GM12875 (cell line): ENCODE measurements around the gene SRA1.
"Not testable (repeated sequence)": the region's sequence is repeated elsewhere in the genome, so short reads cannot be mapped to it uniquely, and the experiment has no call there.

Source experiments
- H3K4me3 ChIP-seq: one replicate; pipeline ENCODE4 v1.5.1; 2011; ENCODE audit warnings: low read depth, low read length, control low read depth
- CTCF ChIP-seq: IDR thresholded peaks from 2 replicates; pipeline ENCODE4 v1.5.1; 2011; ENCODE audit warnings: low read depth, mild to moderate bottlenecking, control low read depth, inconsistent platforms, low read length, moderate library complexity, borderline replicate concordance; ENCODE audit not compliant: insufficient read depth

Gene SRA1

GRCh38 chr5:140587495-140587894, 30.2 kb upstream of the SRA1 start:
- H3K4me3 ChIP-seq, result no peak overlapping the region
- no peak for TF ChIP-seq CTCF

DNA sequence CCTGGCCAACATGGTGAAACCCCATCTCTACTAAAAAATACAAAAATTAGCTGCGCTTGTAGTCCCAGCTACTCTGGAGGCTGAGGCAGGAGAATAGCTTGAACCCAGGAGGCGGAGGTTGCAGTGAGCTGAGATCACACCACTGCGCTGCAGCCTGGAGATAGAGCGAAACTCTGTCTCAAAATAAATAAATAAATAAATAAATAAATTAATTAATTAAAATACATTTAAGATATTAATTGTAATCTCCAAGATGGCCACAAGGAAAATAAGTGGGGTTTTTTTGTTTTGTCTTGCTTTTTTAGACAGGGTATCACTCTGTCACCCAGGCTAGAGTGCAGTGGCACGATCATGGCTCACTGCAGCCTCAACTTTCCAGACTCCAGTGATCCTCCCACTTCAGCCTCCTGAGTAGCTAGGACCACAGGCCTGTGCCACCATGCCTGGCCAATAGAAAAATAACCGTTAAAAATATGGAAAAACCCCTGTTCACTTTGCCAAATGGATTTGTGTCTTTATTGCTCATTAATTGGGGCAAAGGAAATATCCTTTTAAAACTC, 22.0 kb upstream of the SRA1 start:
- H3K4me3 ChIP-seq, result not testable (repeated sequence)

DNA sequence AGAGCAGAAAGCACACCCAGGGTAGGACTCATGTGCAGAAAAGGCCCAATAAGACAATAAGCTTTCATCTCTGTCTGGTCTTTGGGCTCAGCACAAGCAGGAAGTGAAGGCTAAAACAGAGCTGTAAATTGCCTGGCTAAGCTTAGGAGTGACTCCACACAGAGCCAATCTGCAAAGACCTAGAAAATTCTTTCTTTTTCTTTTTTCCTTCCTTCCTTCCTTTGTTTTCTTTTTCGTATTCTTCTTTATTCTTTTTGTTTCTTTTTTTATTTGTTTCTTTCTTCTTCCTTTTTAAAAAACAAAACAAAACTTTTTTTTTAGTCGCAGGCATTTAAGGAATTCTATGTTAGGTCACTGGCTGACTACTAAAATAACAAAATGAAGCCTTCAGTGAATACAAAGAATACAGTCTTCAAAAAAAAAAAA, 19.5 kb upstream of the SRA1 start:
- no peak overlapping the region for H3K4me3 ChIP-seq
- TF ChIP-seq CTCF, result no peak

DNA sequence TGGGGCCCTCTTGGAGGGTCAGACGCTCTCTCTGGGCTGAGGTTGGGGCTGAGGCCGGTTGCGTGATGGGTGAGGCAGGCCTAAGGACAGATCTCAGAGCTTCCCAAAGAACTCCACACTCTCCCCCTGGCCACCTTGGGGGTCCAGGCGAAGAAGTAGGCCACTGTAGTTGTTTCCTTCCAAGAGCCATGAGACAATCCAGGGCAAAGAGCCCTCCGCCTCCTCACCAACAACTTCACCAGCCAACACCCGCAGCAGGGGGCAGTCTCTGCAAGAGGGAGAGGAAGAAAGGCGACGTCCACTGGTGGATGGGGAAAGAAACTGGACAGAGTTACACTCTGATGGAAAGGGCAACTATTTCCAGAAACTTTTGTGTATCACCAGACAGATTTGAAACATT, 18.0 kb upstream of the SRA1 start:
- H3K4me3 ChIP-seq, result no peak overlapping the region
- no peak for TF ChIP-seq CTCF

GRCh38 chr5:140574165-140574564, 16.9 kb upstream of the SRA1 start:
- no peak for TF ChIP-seq CTCF
- no peak overlapping the region for H3K4me3 ChIP-seq

GRCh38 chr5:140573683-140574082, 16.4 kb upstream of the SRA1 start:
- H3K4me3 ChIP-seq, result no peak overlapping the region
- no peak for TF ChIP-seq CTCF

DNA sequence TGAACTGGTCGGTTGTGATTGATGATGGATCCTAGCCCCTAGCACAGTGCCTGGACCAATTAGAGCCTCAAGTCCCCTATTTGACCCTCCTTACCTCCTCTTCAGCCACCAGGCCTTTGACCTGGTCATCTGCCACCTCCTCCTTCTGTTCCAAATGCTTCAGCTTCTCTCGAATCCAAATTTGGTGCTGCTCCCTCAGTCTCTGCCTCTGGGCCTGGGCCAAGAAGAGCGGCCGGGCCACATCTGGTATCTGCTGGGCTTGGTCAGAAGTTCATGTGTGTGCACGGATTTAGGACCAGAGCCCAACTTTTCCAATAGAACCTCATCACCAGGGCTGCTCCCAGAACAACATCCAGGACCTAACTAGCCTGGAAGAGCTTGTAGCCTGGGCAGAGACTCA, 13.8 kb upstream of the SRA1 start:
- no peak for TF ChIP-seq CTCF
- H3K4me3 ChIP-seq, result no peak overlapping the region

DNA sequence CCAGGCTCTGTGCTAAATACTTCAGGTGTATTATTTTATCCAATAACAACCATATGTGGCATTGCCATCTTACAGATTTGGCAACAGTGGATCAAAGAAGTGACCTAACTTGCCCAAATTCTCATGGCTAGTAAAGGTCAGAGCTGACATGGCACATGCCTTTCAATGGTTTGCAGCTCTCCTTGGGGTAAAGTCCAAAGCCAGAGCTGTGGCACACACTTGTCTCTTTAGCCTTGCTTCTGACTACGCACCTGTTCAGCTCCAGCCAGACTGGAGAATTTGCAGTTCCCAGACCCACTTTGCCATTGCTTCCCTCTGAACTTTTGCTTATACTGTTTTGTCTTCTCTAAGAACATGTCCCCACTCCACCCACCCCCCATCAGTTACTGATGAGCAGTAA, 13.2 kb upstream of the SRA1 start:
- no peak for TF ChIP-seq CTCF
- no peak overlapping the region for H3K4me3 ChIP-seq
